Skeletal muscle satellite cell (primary cell): ENCODE data around the gene ATP5F1D.

ENCODE experiments used
- H3K27me3 ChIP-seq: 2 replicates; pipeline ENCODE4 v1.7.0; 2013; ENCODE audit warnings: low read length; ENCODE audit not compliant: control insufficient read depth, insufficient read depth
- H3K36me3 ChIP-seq: 2 replicates; pipeline ENCODE4 v1.7.0; 2013; ENCODE audit warnings: mild to moderate bottlenecking, control low read depth, low read length; ENCODE audit not compliant: insufficient read depth
- H3K4me1 ChIP-seq: 2 replicates; pipeline ENCODE4 v1.7.0; 2013; ENCODE audit warnings: low read length; ENCODE audit not compliant: control insufficient read depth, insufficient read depth
- H3K4me2 ChIP-seq: 2 replicates; pipeline ENCODE4 v1.7.0; 2013; ENCODE audit warnings: mild to moderate bottlenecking, low read length
- H3K4me3 ChIP-seq: 2 replicates; pipeline ENCODE4 v1.7.0; 2013; ENCODE audit warnings: low read length
- H3K9ac ChIP-seq: 2 replicates; pipeline ENCODE4 v1.7.0; 2013; ENCODE audit warnings: mild to moderate bottlenecking, low read depth, low read length, moderate library complexity
- H3K9me3 ChIP-seq: replicated peaks from 2 replicates; pipeline ENCODE4 v1.7.0; 2013; ENCODE audit warnings: mild to moderate bottlenecking, control low read depth, low read length

Gene ATP5F1D

GRCh38 chr19:1285737-1286360, 44.3 kb downstream of the ATP5F1D start, which contains the start of gene EFNA2:
TSS of gene EFNA2 (plus strand) at chr19:1285873. CDS start at chr19:1286169, 296 bp downstream.
- Histone ChIP-seq H3K4me3 (no peak within 1 kb of the TSS), H3K36me3 (no peaks in the 10 kb centered on the region), H3K4me2 (no peak within 1 kb of the TSS), H3K27me3 (peaks cover 57% of the 10 kb centered on the region), H3K9ac (no peak within 1 kb of the TSS), H3K4me1 (no peaks in the 10 kb centered on the region), H3K9me3 (no peaks in the 10 kb centered on the region)

GRCh38 chr19:1286487-1287353, 45.2 kb downstream of the ATP5F1D start:
- no peaks in the 10 kb centered on the region for H3K4me1 ChIP-seq
- H3K9me3 ChIP-seq = no peaks in the 10 kb centered on the region
- H3K4me2 ChIP-seq = no peak overlapping the region
- no peak overlapping the region for H3K4me3 ChIP-seq
- no peak overlapping the region for H3K9ac ChIP-seq
- H3K36me3 ChIP-seq = no peaks in the 10 kb centered on the region
- H3K27me3 ChIP-seq = peaks cover 63% of the 10 kb centered on the region

DNA sequence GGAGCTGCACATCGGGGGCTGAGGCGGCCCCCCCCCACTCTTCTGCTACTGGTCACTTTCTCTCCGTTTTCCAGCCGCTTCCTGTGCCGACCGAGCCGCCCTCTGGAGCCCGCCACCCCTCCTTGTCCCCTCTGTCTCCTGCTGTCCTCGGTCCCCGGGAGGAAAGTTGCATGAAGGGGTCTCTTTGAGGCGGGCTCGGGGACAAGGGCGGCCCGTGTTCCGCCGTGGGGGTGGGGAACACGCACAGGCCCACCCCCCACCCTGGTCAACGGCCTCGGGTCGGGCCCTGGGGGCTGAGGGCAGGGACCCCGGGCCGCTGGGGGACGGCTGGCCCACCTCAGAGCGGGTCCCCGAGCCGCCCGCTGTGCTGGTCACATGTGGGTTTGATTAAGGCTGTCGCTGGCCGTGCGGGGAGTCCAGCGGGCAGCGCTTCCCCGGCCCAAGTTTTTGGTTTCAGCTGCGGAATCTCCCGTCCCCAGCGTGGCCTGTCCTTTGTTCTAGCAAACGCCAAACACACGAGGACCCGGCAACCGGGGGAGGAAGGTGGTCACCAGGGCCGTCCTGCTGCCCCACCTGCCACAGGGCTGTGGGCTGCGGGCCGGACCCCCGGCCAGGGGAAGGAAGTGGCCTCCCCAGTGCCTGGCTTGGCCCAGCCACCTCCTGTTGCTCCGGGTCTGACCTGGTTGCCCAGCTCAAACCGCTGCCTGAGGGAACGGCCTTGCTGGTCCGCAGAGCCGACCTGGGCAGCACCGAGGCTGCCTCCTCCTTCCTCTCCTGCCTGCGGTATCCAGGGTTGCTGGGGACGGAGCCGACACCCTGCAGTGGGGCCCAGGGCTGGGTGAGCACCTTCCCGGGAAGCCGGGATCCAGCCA, 46.0 kb downstream of the ATP5F1D start:
- Histone ChIP-seq H3K9me3 (no peaks in the 10 kb centered on the region), H3K9ac (no peak overlapping the region), H3K27me3 (peaks cover 72% of the 10 kb centered on the region), H3K36me3 (no peaks in the 10 kb centered on the region), H3K4me3 (no peak overlapping the region), H3K4me2 (no peak overlapping the region), H3K4me1 (no peaks in the 10 kb centered on the region)

- Histone ChIP-seq H3K36me3 (no peaks in the 10 kb centered on the region), H3K4me1 (no peaks in the 10 kb centered on the region), H3K9ac (no peak overlapping the region), H3K4me3 (no peak overlapping the region), H3K27me3 (peaks cover 73% of the 10 kb centered on the region), H3K4me2 (no peak overlapping the region), H3K9me3 (no peaks in the 10 kb centered on the region)
Observed at GRCh38 chr19:1288226-1288612, 46.7 kb downstream of the ATP5F1D start.

- no peak overlapping the region for H3K9ac ChIP-seq
- no peaks in the 10 kb centered on the region for H3K4me1 ChIP-seq
- no peaks in the 10 kb centered on the region for H3K9me3 ChIP-seq
- H3K27me3 ChIP-seq = peaks cover 73% of the 10 kb centered on the region
- no peak overlapping the region for H3K4me2 ChIP-seq
- no peaks in the 10 kb centered on the region for H3K36me3 ChIP-seq
- H3K4me3 ChIP-seq = no peak overlapping the region
Observed at GRCh38 chr19:1288833-1289685, 47.5 kb downstream of the ATP5F1D start.

GRCh38 chr19:1289686-1290025, 48.1 kb downstream of the ATP5F1D start:
- Histone ChIP-seq H3K36me3 (no peaks in the 10 kb centered on the region), H3K4me3 (no peak overlapping the region), H3K9ac (no peak overlapping the region), H3K4me1 (no peaks in the 10 kb centered on the region), H3K27me3 (peaks cover 72% of the 10 kb centered on the region), H3K4me2 (no peak overlapping the region), H3K9me3 (no peaks in the 10 kb centered on the region)

- Histone ChIP-seq H3K27me3 (peaks cover 72% of the 10 kb centered on the region), H3K36me3 (no peaks in the 10 kb centered on the region), H3K4me3 (no peak overlapping the region), H3K9ac (no peak overlapping the region), H3K9me3 (no peaks in the 10 kb centered on the region), H3K4me2 (no peak overlapping the region), H3K4me1 (no peaks in the 10 kb centered on the region)
Observed at GRCh38 chr19:1290196-1290702, 48.7 kb downstream of the ATP5F1D start.

GRCh38 chr19:1290703-1291651, 49.4 kb downstream of the ATP5F1D start:
- H3K27me3 ChIP-seq = peaks cover 69% of the 10 kb centered on the region
- H3K4me1 ChIP-seq = no peaks in the 10 kb centered on the region

DNA sequence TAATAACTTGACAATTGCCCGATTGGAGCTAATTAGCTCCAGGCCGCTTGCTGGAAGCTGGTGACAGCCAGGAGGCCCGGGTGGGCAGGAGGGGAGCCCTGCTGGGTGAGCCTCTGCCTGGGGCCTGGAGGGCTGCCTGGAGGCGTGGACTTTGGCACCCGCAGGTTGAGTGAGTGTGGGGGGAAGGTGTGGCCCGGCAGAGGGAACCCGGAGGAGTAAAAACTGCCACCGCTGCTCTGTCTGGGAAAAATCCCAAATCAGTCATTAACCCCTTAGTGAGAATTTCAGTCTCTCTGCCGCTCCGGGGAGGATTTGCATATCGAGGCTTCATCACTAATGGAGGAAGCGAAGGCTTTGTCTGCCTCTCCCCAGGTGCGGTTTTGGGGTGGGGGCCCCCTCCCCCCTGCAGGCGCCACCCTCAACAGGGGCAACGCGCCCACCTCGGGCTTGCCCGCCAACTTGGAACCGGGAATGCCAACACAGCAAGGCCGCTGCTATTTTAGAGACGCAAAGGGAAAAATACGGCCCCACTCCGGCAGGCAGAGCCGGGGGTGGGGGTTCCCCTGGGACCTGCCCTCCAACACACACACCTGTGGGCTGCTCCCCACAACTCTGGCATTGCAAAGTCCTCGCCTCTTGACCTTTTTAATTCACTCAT, 50.3 kb downstream of the ATP5F1D start:
- H3K4me2 ChIP-seq = no peak overlapping the region
- no peak overlapping the region for H3K4me3 ChIP-seq
- no peaks in the 10 kb centered on the region for H3K36me3 ChIP-seq
- peaks cover 63% of the 10 kb centered on the region for H3K27me3 ChIP-seq
- H3K4me1 ChIP-seq = no peaks in the 10 kb centered on the region
- H3K9me3 ChIP-seq = no peaks in the 10 kb centered on the region
- no peak overlapping the region for H3K9ac ChIP-seq

More at GRCh38 chr19:1290703-1291651, 49.4 kb downstream of the ATP5F1D start:
- Histone ChIP-seq H3K4me3 (no peak overlapping the region), H3K9ac (no peak overlapping the region), H3K4me2 (no peak overlapping the region), H3K9me3 (no peaks in the 10 kb centered on the region), H3K36me3 (no peaks in the 10 kb centered on the region)
